ENCODE measurements around the gene HINFP. TPM values are rescaled to one million over a fixed set of nuclear protein-coding genes. Genes with fewer than 3 reads are reported as not detected.

Gene HINFP
- total RNA-seq: 12.9 and 16.2 TPM in 2 replicates

GRCh38 chr11:119121008-119121810 lies at the start of gene HINFP:
TSS of gene HINFP (plus strand) at chr11:119121580. CDS start at chr11:119126945, 5,365 bp downstream.

GRCh38 chr11:119084663-119085436 lies 36.5 kb upstream of the HINFP start, which contains the start of gene HMBS:
TSS of gene HMBS (plus strand) at chr11:119084881. CDS start at chr11:119085034, 153 bp downstream.

GRCh38 chr11:119101759-119102423 lies 19.5 kb upstream of the HINFP start, which contains the start of gene DPAGT1:
TSS of gene DPAGT1 (minus strand) at chr11:119101853. CDS start at chr11:119101655, 198 bp downstream.

GRCh38 chr11:119106564-119107537 lies 14.5 kb upstream of the HINFP start, which contains the start of gene C2CD2L:
TSS of gene C2CD2L (plus strand) at chr11:119107344. CDS start at chr11:119107742, 398 bp downstream.

GRCh38 chr11:119149018-119149785 lies 27.8 kb downstream of the HINFP start, which contains the start of gene ABCG4:
TSS of gene ABCG4 (plus strand) at chr11:119149052. CDS start at chr11:119149966, 914 bp downstream.

GRCh38 chr11:119168471-119169281 lies 47.3 kb downstream of the HINFP start, which contains the start of gene NLRX1:
TSS of gene NLRX1 (plus strand) at chr11:119168725. CDS start at chr11:119171404, 2,679 bp downstream.

Other genes starting within 250 kb of the HINFP start
- gene CXCR5, start 237.7 kb upstream of the HINFP start, total RNA-seq: not detected in 2 replicates
- gene BCL9L, start 195.7 kb upstream of the HINFP start, total RNA-seq: 18.0 and 20.1 TPM in 2 replicates
- not detected in 2 replicates for gene UPK2, start 165.3 kb upstream of the HINFP start, total RNA-seq
- gene FOXR1, start 149.8 kb upstream of the HINFP start, total RNA-seq: not detected in 2 replicates
- 21.7 and 29.7 TPM in 2 replicates for gene CENATAC, start 123.4 kb upstream of the HINFP start, total RNA-seq
- 492 and 1,967 TPM in 2 replicates for gene RPS25, start 103.2 kb upstream of the HINFP start, total RNA-seq
- gene TRAPPC4, start 102.8 kb upstream of the HINFP start, total RNA-seq: 66.1 and 79.8 TPM in 2 replicates
- gene SLC37A4, start 90.7 kb upstream of the HINFP start, total RNA-seq: 12.5 TPM in 2 replicates
- gene HYOU1, start 64.4 kb upstream of the HINFP start, total RNA-seq: 73.1 and 128 TPM in 2 replicates
- 28.0 and 34.9 TPM in 2 replicates for gene VPS11, start 53.8 kb upstream of the HINFP start, total RNA-seq
- gene HMBS, start 36.7 kb upstream of the HINFP start, total RNA-seq: 9.9 and 13.5 TPM in 2 replicates
- 25.4 and 26.8 TPM in 2 replicates for gene DPAGT1, start 19.7 kb upstream of the HINFP start, total RNA-seq
- gene C2CD2L, start 14.2 kb upstream of the HINFP start, total RNA-seq: 1.5 and 4.5 TPM in 2 replicates
- gene ABCG4, start 27.5 kb downstream of the HINFP start, total RNA-seq: under 0.01 TPM in 2 replicates
- gene NLRX1, start 47.1 kb downstream of the HINFP start, total RNA-seq: 10.0 and 12.5 TPM in 2 replicates
- not detected in 2 replicates for gene NHERF4, start 63.9 kb downstream of the HINFP start, total RNA-seq
- gene CBL, start 84.8 kb downstream of the HINFP start, total RNA-seq: 8.1 and 11.7 TPM in 2 replicates
- gene MCAM, start 195.6 kb downstream of the HINFP start, total RNA-seq: 0.73 and 0.98 TPM in 2 replicates
- 5.9 and 7.0 TPM in 2 replicates for gene RNF26, start 212.9 kb downstream of the HINFP start, total RNA-seq
- 0.39 and 0.73 TPM in 2 replicates for gene C1QTNF5, start 219.3 kb downstream of the HINFP start, total RNA-seq
- not detected in 2 replicates for gene MFRP, start 225.1 kb downstream of the HINFP start, total RNA-seq